Fibroblast of the aortic adventitia (primary cell): ENCODE measurements around the gene HCRTR1. TPM values are rescaled to one million over a fixed set of nuclear protein-coding genes. Genes with fewer than 3 reads are reported as not detected.
"Not testable (repeated sequence)": the region's sequence is repeated elsewhere in the genome, so short reads cannot be mapped to it uniquely, and the experiment has no call there.

Experiments
- DNase-seq: peaks from one replicate; pipeline ENCODE4 v3.0.0-alpha.2; 2010; ENCODE audit warnings: low read depth
- H3K4me3 ChIP-seq: 2 replicates; pipeline ENCODE4 v1.5.1; 2011; ENCODE audit warnings: low read depth, mild to moderate bottlenecking, control low read depth, low read length, moderate library complexity
- CTCF ChIP-seq: IDR thresholded peaks from 2 replicates; pipeline ENCODE4 v1.5.1; 2011; ENCODE audit warnings: mild to moderate bottlenecking, low read length, control low read depth, inconsistent platforms; ENCODE audit not compliant: insufficient read depth
- total RNA-seq: library from RNA; depleted of rRNA; stranded (reverse); fragments of >200 nt; gene quantifications from 2 replicates; pipeline ENCODE4 v1.2.3, GENCODE V29; 2012; ENCODE audit warnings: low replicate concordance

Gene HCRTR1
- total RNA-seq, 1 donor: 0.18 TPM

- no peak for TF ChIP-seq CTCF
- H3K4me3 ChIP-seq: no peak overlapping the region
- DNase-seq: no peak
Measured at GRCh38 chr1:31583082-31583994, 34.2 kb upstream of the HCRTR1 start.

- TF ChIP-seq CTCF: no peak
- DNase-seq: peak; percentile 51
- no peak overlapping the region for H3K4me3 ChIP-seq
Measured at GRCh38 chr1:31583995-31584868, 33.3 kb upstream of the HCRTR1 start.

GRCh38 chr1:31584869-31585735, 32.4 kb upstream of the HCRTR1 start:
- no peak overlapping the region for H3K4me3 ChIP-seq
- DNase-seq: no peak
- no peak for TF ChIP-seq CTCF

- DNase-seq: no peak
- no peak overlapping the region for H3K4me3 ChIP-seq
- TF ChIP-seq CTCF: no peak
Measured at GRCh38 chr1:31585736-31586365, 31.6 kb upstream of the HCRTR1 start.

- no peak overlapping the region for H3K4me3 ChIP-seq
Measured at GRCh38 chr1:31586376-31587327, 30.8 kb upstream of the HCRTR1 start.

GRCh38 chr1:31587328-31587699, 30.2 kb upstream of the HCRTR1 start:
- not testable (repeated sequence) for H3K4me3 ChIP-seq, DNase-seq

More at GRCh38 chr1:31586376-31587327, 30.8 kb upstream of the HCRTR1 start:
- no peak for TF ChIP-seq CTCF
- no peak for DNase-seq
